ENCODE results near the gene APOBEC3B.
A peak's percentile ranks its signal among the peaks of the same experiment; 100 is the strongest.
"Not testable (repeated sequence)": the region's sequence is repeated elsewhere in the genome, so short reads cannot be mapped to it uniquely, and the experiment has no call there.

The APOBEC3B gene

DNA sequence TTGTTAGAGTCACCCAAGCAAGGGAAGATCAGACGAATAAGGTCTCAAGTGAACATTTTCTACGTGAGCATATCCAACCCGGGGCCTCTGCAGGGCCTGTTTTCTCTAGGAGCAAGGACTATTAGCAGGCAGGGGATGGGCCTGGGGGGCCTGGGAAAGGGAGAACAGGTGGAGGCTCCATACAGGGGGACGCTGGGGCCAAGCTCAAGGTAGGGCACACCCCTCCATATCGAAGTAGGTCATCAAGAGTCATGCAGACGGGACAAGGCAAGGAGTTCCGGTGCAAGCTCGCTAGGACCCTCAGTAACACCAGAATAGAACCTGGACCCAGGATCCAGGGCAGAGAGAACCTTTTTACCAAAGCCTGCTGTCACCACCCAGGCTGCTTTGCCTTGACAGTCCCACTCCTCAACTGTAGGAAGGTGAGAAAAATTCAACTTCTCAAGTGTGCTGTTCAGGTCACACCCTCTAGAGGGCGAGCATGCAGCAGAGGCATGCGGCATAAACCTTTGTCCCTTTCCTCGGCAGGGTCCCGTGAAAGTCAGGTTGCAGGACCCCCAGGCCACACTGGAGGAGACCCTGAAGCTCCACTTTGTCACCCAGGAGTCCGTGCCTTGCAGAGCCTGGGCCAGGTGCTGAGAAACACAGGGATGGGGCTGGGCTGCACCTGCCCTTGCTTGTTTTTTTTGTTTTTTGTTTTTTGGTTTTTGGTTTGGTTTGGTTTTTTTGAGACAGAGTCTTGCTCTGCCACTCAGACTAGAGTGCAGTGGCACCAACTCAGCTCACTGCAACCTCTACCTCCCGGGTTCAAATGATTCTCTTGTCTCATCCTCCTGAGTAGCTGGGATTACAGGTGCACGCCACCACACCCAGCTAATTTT is 8.6 kb upstream of the APOBEC3B start:
- peak; percentile 69 for TF ChIP-seq CTCF (IDR thresholded peaks at IDR 0.05; ENCODE audit: low read length, missing control alignments)
- peak; percentile 19 for DNase-seq (ENCODE audit: low read depth)
- H3K4me3 ChIP-seq (replicated peaks; ENCODE audit: low read depth, low read length) = no peak overlapping the region

DNA sequence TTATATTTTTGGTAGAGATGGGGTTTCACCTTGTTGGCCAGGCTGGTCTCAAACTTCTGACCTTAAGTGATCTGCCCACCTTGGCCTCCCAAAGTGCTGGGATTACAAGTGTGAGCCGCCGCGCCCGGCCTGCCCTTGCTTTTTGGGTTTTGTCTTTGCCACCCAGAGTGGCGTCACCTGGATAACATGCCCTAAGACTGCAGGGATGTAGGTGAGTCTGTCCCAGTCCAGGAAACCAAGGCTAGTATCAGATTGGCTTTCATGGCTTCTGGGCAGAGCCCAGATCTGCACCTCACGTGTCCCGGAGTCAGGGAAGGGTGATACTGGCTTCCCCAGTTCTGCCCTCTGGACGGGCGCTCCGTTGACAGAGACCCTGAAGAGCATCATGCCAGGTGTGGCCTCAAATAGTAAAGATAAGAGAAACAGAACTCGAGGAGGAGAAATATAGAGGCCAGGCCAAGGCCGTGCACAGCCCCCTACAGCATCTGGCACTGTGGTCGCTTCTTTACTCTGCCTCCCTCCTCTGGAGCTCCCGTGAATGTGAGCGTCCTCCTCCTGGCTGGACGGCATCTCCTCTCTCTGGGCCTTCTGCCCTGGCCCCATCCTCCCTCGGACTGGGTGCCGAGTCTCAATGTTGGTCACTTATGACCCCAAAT is 7.8 kb upstream of the APOBEC3B start:
- TF ChIP-seq CTCF (IDR thresholded peaks at IDR 0.05; ENCODE audit: low read length, missing control alignments) = no peak
- DNase-seq (ENCODE audit: low read depth) = no peak
- H3K4me3 ChIP-seq (replicated peaks; ENCODE audit: low read depth, low read length) = no peak overlapping the region

- DNase-seq (ENCODE audit: low read depth) = no peak
- no peak for TF ChIP-seq CTCF (IDR thresholded peaks at IDR 0.05; ENCODE audit: low read length, missing control alignments)
- no peak overlapping the region for H3K4me3 ChIP-seq (replicated peaks; ENCODE audit: low read depth, low read length)
Measured at GRCh38 chr22:38974826-38975175, 7.3 kb upstream of the APOBEC3B start.

DNA sequence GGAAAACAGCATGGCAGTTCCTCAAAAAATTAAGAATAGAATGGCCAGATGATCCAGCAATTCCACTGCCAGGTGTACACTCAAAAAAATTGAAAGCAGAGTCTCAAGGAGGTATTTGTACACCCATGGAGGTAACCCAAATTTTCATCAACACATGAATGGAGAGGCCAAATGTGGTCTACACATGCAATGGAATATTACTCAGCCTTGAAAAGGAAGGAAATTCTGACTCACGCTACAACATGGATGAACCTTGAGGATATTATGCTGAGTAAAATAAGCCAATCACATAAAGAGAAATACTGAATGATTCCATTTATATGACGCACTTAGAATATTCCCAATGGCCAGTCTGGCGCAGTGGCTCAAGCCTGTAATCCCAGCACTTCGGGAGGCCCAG is 4.9 kb upstream of the APOBEC3B start:
- not testable (repeated sequence) for H3K4me3 ChIP-seq (replicated peaks; ENCODE audit: low read depth, low read length); DNase-seq (ENCODE audit: low read depth)

GRCh38 chr22:38980587-38980986 is 1.6 kb upstream of the APOBEC3B start:
- not testable (repeated sequence) for H3K4me3 ChIP-seq (replicated peaks; ENCODE audit: low read depth, low read length); DNase-seq (ENCODE audit: low read depth)

- peak overlapping the region; percentile 30 for H3K4me3 ChIP-seq (replicated peaks; ENCODE audit: low read depth, low read length)
- TF ChIP-seq CTCF (IDR thresholded peaks at IDR 0.05; ENCODE audit: low read length, missing control alignments) = peak; percentile 24
- peak; percentile 18 for DNase-seq (ENCODE audit: low read depth)
Measured at GRCh38 chr22:38981005-38981991, 849 bp upstream of the APOBEC3B start.

DNA sequence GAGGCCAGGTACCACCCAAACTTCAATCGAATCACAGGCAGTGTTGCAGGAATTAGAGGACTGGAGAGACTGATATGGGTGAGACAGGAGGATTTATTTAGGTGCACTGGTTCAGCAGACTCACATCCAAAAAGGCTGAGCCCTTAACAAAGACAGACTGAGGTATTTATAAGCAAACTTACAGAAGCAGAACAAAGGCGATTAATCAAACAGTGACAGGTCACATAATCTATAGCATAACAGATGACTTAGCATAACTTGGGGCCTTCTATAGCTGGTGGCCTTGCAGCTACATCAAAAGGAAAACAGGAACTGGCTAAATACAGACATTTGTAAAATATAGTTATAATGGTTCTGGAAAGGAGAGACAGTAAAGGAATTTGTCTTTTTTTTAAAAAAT is 2.1 kb downstream of the APOBEC3B start:
- DNase-seq (ENCODE audit: low read depth) = no peak
- no peak overlapping the region for H3K4me3 ChIP-seq (replicated peaks; ENCODE audit: low read depth, low read length)
- no peak for TF ChIP-seq CTCF (IDR thresholded peaks at IDR 0.05; ENCODE audit: low read length, missing control alignments)

- not testable (repeated sequence) for H3K4me3 ChIP-seq (replicated peaks; ENCODE audit: low read depth, low read length); DNase-seq (ENCODE audit: low read depth)
Measured at GRCh38 chr22:38984784-38985757, 2.9 kb downstream of the APOBEC3B start.

All from fibroblast of pulmonary artery (primary cell).